ENCODE measurements around the gene DNAH3.
"Not testable (repeated sequence)": the region's sequence is repeated elsewhere in the genome, so short reads cannot be mapped to it uniquely, and the experiment has no call there.

DNAH3 gene

DNA sequence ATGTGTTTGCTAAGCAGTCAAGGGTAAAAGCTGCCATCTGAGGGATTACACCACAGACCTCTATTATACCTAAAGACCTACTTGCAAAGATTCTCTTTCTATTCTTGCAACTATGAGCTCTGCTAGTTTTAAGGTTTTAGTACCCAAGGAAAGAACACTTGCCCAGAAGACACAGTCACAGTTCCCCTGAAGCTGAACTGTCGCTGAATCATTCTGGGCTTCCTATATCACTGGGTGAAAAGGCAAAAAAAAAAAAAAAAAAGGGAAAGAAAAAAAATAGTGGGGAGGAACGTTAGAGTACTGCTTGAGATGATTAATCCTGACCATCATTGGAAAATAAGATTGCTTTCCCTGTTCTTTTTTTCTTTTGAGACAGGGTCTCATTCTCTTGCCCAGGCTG, 212.2 kb downstream of the DNAH3 start:
- no peak for DNase-seq

DNA sequence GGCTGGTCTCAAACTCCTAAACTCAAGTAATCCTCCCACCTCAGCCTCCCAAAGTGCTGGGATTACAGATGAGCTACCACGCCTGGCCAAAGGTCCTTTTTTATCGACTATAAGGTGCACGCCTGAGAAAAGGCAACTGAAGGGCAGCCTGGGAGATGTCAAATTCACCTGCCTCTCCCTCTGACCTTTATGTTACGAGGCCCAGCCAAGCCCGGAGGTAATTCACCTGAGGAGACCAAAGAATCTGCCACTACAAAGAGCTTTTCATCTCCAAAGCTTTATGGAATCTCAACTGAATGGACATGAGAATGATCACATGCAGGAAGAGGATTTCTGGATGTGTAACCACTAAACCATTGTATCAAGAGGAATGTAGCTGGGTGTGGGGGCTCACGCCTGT, 212.9 kb downstream of the DNAH3 start:
- no peak for DNase-seq

DNA sequence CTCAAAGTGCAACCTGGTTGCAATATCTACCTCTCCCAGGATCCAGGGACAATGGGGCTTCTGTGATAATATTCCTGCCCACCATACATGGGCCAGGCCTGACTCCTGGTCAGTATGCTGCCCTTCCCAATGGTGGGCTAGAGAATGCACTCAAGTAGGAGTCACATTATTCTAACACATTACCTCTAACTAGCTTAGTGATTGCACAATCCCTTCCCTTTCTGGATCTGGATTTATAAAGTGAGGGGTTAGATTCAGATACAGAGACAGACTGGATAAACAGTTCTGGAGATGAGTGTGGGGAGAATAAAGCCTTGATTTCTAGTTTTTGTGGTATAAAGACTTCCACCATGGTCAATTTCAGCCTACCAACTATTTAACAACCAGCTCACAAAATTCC, 217.1 kb downstream of the DNAH3 start:
- DNase-seq: no peak

DNA sequence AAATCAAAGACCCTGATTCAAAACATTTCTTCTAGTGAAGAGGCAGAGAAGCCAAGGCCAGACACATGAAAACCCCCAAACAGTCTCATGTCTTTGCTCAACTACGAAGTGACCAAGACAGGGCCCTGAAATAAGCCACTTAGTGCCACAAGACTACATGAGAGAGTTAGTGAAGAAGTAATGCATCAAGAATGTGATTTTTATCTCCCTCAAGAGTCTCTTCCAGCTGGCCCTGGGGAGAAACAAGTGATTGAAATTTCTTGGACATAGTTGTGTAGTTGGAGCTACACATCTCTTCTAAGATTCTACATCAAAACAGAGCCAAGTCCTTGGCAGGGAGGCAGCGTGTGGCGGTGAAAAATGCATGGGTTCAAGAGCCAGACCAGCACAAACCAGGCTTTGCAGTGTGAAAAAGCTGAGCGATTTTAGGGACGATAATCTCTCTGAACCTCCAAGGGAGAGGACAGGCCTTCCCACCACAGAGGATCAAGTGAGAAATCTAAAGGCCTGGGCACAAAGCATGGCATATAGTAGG, 219.5 kb downstream of the DNAH3 start:
- no peak for DNase-seq

DNA sequence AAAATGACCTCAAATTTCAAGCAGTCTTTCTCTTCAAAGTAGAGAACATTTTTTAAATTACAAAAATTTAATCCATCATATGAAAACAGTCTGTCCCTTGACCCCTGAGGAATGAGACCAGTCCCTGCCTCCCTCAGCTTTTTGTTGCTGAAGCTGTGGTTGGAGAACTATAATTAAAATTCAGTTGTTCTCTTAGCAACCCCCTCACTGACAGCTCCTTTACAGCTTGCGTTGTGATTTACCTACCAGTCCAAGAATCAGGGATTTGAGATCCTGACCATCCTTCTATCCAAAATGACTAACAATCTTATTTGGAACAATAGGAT, 220.3 kb downstream of the DNAH3 start:
- DNase-seq: no peak

DNA sequence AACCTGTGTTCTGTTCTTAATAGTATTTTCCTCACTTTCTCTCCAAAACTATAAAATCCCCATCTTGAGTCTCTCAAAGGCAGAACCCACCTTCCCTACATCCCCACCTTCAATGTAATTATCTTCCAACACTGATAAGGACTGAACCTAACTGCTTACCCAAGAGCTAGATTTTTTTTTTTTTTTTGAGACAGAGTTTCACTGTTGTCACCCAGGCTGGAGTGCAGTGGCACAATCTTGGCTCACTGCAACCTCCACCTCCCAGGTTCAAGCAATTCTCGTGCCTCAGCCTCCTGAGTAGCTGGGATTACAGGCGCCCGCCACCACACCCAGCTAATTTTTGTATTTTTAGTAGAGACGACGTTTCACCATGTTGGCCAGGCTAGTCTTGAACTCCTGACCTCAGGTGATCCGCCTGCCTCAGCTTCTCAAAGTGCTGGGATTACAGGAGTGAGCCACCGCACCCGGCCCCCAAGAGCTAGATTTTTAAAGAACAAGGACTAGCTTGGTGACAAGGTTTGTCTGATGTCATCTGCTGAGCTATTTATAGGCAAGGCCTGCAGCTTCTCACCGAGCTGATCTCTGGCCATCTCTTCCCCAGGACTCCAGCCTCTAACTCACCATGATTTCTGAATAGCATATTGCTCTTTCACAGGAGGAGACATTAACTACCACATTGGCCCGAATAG, 220.8 kb downstream of the DNAH3 start:
- not testable (repeated sequence) for DNase-seq

DNA sequence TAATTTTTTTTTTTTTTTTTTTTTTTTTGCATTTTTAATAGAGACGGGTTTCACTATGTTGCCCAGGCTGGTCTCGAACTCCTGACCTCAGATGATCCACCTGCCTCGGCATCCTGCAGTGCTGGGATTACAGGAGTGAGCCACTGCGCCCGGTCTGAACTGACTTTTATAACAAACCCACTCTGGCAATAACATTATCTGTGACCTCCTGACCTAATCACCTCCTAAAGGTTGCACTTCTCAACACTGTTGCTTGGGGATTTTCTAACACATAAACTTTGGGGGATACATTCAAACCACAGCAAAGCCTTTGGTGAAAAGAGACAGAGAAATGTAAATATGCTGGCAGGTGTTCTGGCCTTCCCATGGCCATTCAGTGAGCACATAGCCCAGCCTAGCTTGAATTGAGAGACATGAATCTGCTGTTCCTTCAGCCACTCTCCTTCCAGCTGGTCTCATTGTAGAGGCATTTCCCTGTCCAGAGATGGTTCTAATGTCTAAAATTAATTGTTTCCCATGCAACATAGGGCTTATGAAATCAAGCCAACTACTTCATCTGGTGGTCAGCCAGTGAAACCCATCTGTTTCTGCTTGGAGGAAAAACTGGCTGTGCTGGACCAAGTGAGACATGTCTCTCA, 221.8 kb downstream of the DNAH3 start:
- no peak for DNase-seq

DNA sequence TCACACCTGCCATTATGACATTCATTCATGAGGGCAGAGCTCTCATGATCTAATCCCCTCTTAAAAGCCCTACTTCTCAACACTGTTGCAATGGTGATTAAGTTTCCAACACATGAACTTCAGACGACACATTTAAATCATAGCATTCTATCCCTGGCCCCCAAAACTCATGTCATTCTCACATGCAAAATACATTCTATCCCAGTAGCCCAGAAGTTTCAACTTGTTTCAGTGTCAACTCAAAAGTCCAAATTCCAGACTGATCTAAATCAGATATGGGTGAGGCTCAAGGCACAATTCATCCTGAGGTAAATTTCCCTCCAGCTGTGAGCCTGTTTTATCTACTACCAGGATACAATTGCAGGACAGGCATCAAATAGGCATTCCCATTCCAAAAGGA, 224.9 kb downstream of the DNAH3 start:
- no peak for DNase-seq

DNA sequence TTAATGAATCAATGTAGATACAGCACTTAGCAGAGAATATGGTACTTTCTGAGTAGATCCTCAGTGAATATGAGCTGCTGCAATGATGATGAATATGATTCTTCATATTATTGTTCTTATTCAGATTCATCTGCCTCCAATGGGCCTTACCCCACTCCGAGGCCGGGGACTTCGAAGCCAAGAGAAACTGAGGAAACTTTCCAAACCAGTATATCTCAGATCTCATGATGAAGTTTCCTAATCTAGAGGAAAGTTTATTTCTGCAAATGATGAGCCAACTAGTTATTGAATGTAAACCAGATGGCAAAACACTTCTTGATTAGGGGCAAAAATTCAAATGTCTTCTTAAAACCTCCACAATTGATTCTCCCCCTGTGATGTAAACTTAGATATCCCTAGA, 226.8 kb downstream of the DNAH3 start:
- DNase-seq: no peak

DNA sequence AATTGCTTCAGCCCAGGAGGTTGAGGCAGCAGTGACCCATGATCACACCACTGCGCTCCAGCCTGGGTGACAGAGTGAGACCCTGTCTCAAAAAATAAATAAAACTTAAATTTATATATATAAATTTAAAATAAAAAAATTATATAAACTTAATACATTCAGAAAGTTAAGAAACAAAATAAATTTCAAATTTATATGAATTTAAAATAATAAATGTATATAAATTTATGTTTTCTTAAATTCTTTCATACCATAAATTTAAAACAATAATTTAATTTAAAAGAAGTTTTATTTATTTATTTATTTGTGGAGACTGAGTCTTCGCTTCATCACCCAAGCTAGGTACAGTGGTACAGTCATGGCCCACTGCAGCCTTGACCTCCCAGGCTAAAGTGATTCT, 229.8 kb downstream of the DNAH3 start:
- DNase-seq: no peak

DNA sequence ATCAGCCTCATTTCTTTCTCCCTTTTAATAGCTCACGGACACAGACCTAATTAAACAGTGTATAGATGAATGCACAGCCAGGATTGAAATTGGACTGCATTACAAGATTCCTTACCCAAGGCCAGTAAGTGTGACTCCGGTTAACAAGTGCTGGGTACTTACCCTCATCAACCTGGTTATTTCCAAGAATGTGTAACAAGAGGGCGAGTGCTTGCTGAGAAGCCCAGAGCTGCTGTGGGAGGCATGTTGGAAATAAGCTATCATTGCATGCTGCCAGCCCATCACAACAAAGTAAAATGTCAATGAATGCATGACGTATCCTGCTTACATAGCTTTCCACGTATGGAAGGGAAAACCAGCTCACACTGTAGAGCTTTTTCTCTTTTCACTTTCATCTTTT, 230.6 kb downstream of the DNAH3 start:
- DNase-seq: no peak

DNA sequence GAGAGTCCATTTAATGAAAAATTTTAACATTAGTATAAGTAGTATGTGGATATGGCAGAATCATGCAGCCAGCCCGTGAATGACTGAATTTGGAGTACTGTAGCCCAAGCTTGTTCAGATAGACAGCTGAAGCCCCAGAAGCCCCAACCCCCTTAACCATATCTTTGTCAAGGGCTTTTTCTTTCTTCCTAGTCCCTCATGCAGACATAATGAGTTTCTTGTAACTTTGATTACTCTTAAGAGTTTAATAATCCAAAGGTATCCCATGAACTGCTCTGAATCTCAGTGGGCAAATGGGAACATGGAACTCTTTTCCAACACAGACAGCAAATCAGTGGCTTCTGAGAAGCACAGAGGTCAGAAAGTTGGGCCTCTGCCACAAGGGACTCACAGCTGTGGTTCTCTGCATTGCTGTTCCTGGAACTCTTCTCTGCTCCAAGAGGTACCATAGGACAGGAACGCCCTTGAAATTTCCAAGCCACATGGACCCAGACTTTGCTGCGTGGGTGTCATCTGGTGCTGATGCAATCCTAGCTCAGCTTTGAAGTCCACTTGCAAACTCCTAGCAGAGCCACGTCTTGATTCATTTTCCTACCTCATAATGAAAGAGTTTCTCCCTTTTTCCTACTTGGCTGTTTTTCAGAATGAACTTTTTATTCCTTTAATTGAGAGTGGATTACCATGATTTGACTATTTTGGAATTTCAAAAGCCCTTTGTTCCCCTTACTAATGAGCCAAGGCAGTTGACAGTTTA, 232.0 kb downstream of the DNAH3 start:
- no peak for DNase-seq

DNA sequence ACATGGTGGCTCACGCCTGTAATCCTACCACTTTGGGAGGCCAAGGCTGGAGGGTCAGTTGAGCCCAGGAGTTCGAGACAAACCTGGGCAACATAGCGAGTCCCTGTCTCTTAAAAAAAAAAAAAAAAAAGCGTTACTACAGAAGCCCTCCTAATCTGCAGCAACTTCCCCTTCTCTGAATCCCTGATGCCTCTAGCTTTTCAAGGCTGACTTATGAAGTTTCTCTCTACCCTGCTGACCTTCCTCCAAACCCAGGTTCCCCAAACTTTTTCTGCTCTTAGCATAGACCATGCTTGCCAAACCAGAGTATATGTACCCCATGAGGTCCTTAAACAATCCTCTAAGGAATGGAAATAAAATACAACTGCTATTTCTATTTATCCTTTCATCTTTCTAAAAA, 233.7 kb downstream of the DNAH3 start:
- no peak for DNase-seq

DNA sequence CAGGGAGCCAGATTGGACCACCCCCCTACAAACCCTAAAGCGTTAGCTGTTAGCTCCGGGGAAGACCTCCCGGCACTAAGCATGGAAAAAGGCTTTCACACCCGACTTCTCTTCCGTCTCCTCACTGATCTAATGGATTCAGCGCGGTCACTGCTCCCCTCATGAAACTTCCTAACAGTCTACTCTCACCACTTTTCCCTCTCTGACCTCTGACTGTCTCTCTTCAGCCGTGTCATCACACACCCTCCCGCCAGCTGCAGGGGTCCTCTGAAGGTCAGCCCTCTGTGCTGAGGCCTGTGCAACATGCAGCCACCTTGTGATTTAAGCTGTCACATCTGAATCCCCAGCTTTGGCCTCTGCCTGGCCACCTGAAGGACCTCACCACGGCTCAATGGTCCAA, 234.4 kb downstream of the DNAH3 start:
- no peak for DNase-seq

DNA sequence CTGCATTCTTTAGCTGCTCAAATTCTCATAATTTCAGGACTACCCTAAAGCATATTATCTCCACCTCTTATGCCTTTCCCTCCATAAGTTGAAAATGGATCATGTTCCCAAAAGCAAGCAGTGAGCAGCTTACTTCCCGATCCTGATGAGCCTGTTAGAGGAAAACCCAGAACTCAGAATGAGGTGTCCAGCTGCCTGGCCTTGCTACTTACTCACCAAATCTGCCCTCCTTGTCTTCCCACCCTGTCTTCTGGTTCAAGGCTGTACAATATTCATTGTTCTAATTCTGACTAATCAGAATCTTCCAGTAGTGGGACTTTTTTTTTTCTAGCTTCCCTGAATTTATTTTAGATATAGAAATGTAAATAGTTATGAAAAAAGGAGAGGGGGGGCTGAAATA, 239.3 kb downstream of the DNAH3 start:
- no peak for DNase-seq

DNA sequence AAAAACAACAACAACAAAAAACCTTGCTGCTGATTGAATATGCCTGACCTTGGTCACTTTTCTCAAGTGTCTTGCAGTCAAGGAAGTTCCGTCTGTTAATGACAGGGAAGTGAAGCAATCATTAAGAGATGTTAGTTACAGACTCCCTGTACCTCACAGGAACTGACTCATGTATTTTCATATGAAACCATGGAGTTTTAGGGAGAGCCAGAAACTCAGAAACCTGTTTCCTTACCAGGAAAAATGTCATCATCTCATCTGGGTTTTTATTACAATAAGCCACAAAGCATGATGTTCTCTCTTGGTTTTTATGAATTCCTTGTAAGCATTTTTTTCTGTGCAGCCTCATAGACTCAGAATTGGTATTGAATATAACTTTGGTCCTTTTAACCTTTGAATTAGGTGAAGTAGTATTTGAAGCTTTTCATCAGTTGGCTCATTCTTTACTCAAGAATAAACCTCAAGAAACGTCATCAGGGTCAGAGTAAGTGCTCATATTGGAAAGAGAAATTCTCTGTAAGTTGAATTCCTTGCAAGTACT, 239.8 kb downstream of the DNAH3 start:
- no peak for DNase-seq

DNA sequence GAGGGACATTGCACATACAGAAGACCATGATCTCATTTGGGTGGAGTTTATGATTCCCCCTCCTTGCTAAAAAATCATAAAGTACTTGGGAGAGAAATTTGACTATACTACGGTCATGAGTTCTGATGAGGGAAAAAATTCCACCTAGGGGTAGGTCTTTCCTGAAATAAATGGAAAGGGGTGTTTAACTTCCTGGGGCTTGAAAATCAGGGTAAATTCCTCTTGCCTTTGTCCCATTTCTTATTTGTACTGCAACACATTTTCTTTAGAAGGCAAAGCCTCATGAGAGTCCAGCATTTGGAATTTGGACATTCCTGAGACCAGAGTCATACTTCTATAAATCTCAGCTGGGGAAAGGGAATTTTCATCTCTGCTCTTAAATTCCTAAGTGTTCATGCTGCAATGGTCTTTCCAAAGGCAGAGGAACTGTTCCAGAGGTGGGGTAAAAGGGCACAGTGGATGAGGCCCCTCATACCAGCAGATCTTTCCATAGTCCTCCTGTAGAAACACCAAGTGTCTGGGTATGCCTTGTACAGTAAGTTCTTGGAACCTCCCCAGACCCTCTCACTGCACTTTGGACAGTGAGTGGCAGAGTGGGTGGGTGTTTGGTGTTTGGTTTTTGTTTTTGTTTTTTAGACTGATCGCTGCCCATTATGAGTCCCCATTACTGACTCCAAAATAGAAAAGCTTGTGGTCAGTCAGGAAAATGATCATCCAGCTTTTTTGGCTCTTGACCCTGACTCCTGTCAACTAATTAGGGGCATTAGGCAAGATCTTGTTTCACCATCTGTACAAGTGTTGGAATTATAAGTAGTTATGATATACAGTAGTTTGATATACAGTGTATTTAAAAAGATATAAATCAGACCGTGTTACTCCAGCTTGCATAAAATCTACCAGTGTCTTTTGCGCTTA, 244.0 kb downstream of the DNAH3 start:
- no peak for DNase-seq

DNA sequence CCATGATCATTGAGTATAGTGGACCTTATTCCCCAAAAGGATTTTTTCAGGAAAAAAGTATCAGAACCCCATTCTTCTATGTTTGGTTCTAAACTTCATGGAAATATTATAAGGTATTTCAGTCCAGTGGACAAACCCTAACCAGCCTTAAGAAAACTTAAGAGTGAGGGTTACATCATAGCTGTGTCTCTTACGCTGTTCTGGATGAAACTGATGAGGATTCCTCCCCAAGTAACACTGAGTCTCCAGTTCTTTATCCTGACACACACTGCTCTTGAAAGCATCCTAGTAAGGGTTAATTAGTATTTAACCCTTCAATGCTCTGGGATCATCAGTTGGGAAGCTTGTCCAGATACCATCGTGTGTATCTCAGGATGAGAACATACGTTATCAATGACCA, 245.1 kb downstream of the DNAH3 start:
- no peak for DNase-seq

DNA sequence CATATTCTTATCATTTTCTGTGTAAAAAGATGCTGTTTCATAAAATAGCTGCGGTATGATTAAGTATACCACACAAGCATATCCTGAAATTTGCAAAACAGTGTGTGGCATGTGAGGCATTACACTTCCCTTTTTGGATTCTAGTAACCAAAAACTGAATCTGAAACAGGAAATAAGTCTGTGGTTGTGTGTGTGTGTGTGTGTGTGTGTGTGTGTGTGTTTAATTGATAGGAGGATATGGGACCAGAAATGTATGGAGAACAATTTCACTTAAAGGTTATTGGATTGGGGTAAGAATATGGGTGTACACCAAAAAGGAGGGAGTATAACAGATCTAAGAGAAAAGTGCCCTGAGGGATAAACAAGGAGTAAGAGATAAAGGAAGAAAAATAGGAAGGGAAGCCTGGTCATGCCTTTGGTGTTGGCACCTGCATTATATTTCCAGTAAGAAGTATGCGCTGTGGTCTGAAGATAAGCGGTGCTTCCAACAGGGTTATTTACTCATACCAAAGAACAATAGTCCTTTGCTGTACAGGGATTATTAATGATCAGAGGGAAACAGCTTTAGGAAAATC, 246.1 kb downstream of the DNAH3 start:
- DNase-seq: no peak

DNA sequence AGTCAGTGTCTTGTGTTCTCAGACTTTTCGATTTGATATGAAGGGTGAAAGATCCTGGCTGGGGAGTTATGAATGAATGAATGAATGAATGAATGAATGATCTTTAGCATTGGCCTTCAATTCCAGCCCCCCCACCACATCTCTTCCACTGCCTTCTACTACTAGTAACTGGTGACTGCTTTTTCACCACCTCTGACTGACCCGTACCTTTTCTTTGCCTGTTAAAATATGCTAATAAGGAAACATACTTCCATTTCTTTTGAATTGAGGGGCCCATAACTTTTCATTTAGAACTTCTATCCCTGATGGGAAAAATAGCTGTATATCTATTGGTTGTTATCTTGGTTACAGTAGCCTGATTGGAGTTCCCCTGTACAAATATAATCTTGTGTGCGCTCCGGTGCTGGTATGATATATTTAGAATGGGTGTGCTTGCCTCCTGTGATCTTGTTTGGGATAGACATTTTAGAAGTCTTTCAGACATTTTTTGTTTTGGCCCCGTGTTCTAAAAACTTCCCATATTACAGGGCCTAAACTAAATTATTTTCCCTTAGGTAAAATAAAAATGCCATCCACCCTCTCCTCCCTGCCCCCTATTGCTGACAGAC, 246.6 kb downstream of the DNAH3 start:
- DNase-seq: no peak

DNA sequence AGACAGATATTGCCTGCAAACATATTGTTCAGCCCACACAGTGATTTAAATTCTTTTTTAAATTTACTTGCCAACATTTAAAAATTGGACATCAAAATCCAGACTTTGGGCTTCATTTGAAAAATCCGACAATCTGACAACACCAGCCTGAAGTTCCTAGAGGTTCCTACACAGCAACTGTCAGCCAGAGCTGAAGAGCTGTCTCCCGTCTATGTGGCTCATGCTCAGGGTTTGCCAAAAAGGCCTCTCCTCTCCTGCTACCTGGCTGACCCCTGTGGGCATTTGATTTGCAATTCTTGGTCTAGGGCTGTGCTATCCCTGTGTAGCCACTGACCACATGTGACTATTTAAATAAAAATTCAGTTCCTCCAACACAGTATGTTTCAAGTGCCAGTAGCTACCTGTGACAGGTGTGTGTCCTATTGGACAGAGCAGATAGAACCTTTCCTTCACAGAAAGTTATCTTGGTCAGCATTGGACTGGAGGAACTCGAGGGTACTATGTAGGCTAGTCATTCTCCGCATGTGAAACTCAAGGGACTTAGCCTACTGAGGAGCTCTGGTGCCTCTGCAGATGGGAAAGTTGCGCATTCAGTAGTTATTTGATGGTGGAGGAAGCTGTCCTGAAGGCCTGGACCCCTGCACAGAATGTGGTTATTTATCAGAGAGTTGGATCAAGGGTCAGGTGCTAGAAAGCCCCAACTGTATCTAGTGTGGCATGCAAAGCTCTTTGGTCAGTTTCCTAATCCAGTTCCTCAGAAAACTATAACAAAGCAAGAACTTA, 247.3 kb downstream of the DNAH3 start:
- DNase-seq: no peak
